Caco-2 (cell line): Measurements from ENCODE around the gene WRAP73. TPM values are rescaled to one million over a fixed set of nuclear protein-coding genes. Genes with fewer than 3 reads are reported as not detected.

Experiments used
- BruUV-seq: library from RNA; stranded (reverse); fragments of 400-500 nt; replicated peaks from 2 replicates; lab custom pipeline; 2021; lab: Mats Ljungman, UMichigan
- CTCF ChIA-PET: fragments of 300-600 bp; sonication (Branson Sonifier 250); formaldehyde crosslinking; loops from one replicate; lab custom pipeline; 2022; ENCODE audit warnings: antibody characterized with exemption; lab: Charles Lee
- POLR2A ChIA-PET: fragments of 300-600 bp; sonication (Branson Sonifier 250); formaldehyde crosslinking; loops from one replicate; lab custom pipeline; 2022; ENCODE audit warnings: antibody characterized with exemption; lab: Charles Lee
- DNase-seq, 2 experiments: peaks; one replicate each; pipeline versions ENCODE4 v3.0.0 to v3.0.0-alpha.2; 2020 to 2022
- H3K27me3 ChIP-seq: replicated peaks from 2 replicates; pipeline ENCODE4 v1.6.0; 2011; ENCODE audit warnings: low read length; ENCODE audit not compliant: control insufficient read depth, insufficient read depth
- H3K36me3 ChIP-seq: 2 replicates; pipeline ENCODE4 v1.5.1; 2011; ENCODE audit warnings: low read length; ENCODE audit not compliant: control insufficient read depth, insufficient read depth
- H3K4me1 ChIP-seq: fragments of 250-450 bp; sonication (Bioruptor Pico); 2 replicates; pipeline ENCODE4 v1.5.1; 2020; ENCODE audit warnings: mild to moderate bottlenecking
- H3K4me3 ChIP-seq: 2 replicates; pipeline ENCODE4 v1.5.1; 2011; ENCODE audit warnings: low read depth, mild to moderate bottlenecking, control low read depth, low read length
- H3K9me3 ChIP-seq: fragments of 250-450 bp; sonication (Bioruptor Pico); 2 replicates; pipeline ENCODE4 v1.5.1; 2020; ENCODE audit warnings: mild to moderate bottlenecking, moderate library complexity
- H3K27ac Mint-ChIP-seq: one replicate; pipeline ENCODE4 v1.8.0; 2022; ENCODE audit warnings: mixed read lengths; ENCODE audit not compliant: unreplicated experiment
- H3K27me3 Mint-ChIP-seq: one replicate; pipeline ENCODE4 v1.8.0; 2022; ENCODE audit warnings: mixed read lengths; ENCODE audit not compliant: insufficient read depth, unreplicated experiment
- H3K36me3 Mint-ChIP-seq: one replicate; pipeline ENCODE4 v1.8.0; 2022; ENCODE audit warnings: mild to moderate bottlenecking, mixed read lengths; ENCODE audit not compliant: insufficient read depth, unreplicated experiment
- H3K4me1 Mint-ChIP-seq: one replicate; pipeline ENCODE4 v1.8.0; 2022; ENCODE audit warnings: low read depth, mixed read lengths; ENCODE audit not compliant: unreplicated experiment
- H3K4me3 Mint-ChIP-seq: one replicate; pipeline ENCODE4 v1.8.0; 2022; ENCODE audit warnings: mild to moderate bottlenecking, moderate library complexity, mixed read lengths; ENCODE audit not compliant: unreplicated experiment
- H3K9me3 Mint-ChIP-seq: one replicate; pipeline ENCODE4 v1.8.0; 2022; ENCODE audit warnings: mixed read lengths; ENCODE audit not compliant: unreplicated experiment
- CTCF ChIP-seq, 2 experiments: fragments of 200-600 bp in 1 of 2; IDR thresholded peaks; 1 replicate in 1 of 2; 2 replicates in 1 of 2; pipeline versions ENCODE4 v1.5.1 to v1.8.0; 2011 to 2022; ENCODE audit warnings: antibody characterized with exemption in 1 of 2, control low read depth in 1 of 2, inconsistent platforms in 1 of 2, low read depth in 1 of 2, low read length in 1 of 2, mild to moderate bottlenecking in 1 of 2, moderate library complexity in 1 of 2; ENCODE audit not compliant: insufficient read depth in 1 of 2, severe bottlenecking in 1 of 2, unreplicated experiment in 1 of 2
- intact Hi-C: fragments of 100-400 bp; cut with micrococcal nuclease; formaldehyde crosslinking; loops from one replicate; pipeline ENCODE4 v1.10.0; 2022; ENCODE audit not compliant: unreplicated experiment
- total RNA-seq: library from RNA; stranded (reverse); gene quantifications from 2 replicates; pipeline ENCODE4 v1.2.3, GENCODE V29; 2022

The WRAP73 gene
- total RNA-seq, 1 experiment from 2014 or later, result 31.6 TPM

- no peaks in the 10 kb centered on the region for H3K4me1 Mint-ChIP-seq
- no peaks in the 10 kb centered on the region for H3K9me3 Mint-ChIP-seq
- ChIA-PET POLR2A (no interaction called here), CTCF (interaction anchor here (1.5 kb wide), 1 partner anchor 29 kb away, joined by 8 read pairs; no protein-coding TSS in a partner anchor)
- no peaks in the 10 kb centered on the region for H3K27me3 ChIP-seq
- H3K4me3 ChIP-seq, result no peak overlapping the region
- no TSS peak for BruUV-seq
- H3K27ac Mint-ChIP-seq, result no peak overlapping the region
- intact Hi-C loops, result loop anchor here (2.0 kb wide), 1 partner anchor 29 kb away; no protein-coding TSS in a partner anchor
- no peaks in the 10 kb centered on the region for H3K9me3 ChIP-seq
- H3K4me3 Mint-ChIP-seq, result no peak overlapping the region
- H3K27me3 Mint-ChIP-seq, result no peaks in the 10 kb centered on the region
- H3K36me3 Mint-ChIP-seq, result no peaks in the 10 kb centered on the region
- TF ChIP-seq CTCF (IDR thresholded peaks at IDR 0.05; ENCODE audit: insufficient read depth in 1 of 2, low read depth in 1 of 2, low read length in 1 of 2, severe bottlenecking in 1 of 2, unreplicated experiment in 1 of 2), result peak; percentile 53 to 67
- DNase-seq, result peak in 1 of 2 experiments; percentile 51
- no peaks in the 10 kb centered on the region for H3K36me3 ChIP-seq
- no peaks in the 10 kb centered on the region for H3K4me1 ChIP-seq
These were observed 45.7 kb upstream of the WRAP73 start for GRCh38 chr1:3695326-3696217.

- Histone ChIP-seq H3K4me1 (no peaks in the 10 kb centered on the region), H3K9me3 (no peaks in the 10 kb centered on the region), H3K36me3 (no peaks in the 10 kb centered on the region), H3K27me3 (no peaks in the 10 kb centered on the region), H3K4me3 (no peak overlapping the region)
- H3K9me3 Mint-ChIP-seq, result no peaks in the 10 kb centered on the region
- no TSS peak for BruUV-seq
- H3K4me1 Mint-ChIP-seq, result no peaks in the 10 kb centered on the region
- POLR2A ChIA-PET, result no interaction called here
- CTCF ChIA-PET, result no interaction called here
- no peak overlapping the region for H3K4me3 Mint-ChIP-seq
- intact Hi-C loops, result no loop called here
- TF ChIP-seq CTCF (IDR thresholded peaks at IDR 0.05; ENCODE audit: insufficient read depth in 1 of 2, low read depth in 1 of 2, low read length in 1 of 2, severe bottlenecking in 1 of 2, unreplicated experiment in 1 of 2), result no peak
- DNase-seq, result no peak
- no peaks in the 10 kb centered on the region for H3K36me3 Mint-ChIP-seq
- no peak overlapping the region for H3K27ac Mint-ChIP-seq
- H3K27me3 Mint-ChIP-seq, result no peaks in the 10 kb centered on the region
These were observed 43.4 kb upstream of the WRAP73 start for GRCh38 chr1:3693321-3693720.

- BruUV-seq, result no TSS peak
- no peak overlapping the region for H3K4me3 Mint-ChIP-seq
- no peaks in the 10 kb centered on the region for H3K36me3 Mint-ChIP-seq
- intact Hi-C loops, result no loop called here
- no peak for TF ChIP-seq CTCF (IDR thresholded peaks at IDR 0.05; ENCODE audit: insufficient read depth in 1 of 2, low read depth in 1 of 2, low read length in 1 of 2, severe bottlenecking in 1 of 2, unreplicated experiment in 1 of 2)
- H3K9me3 Mint-ChIP-seq, result no peaks in the 10 kb centered on the region
- CTCF ChIA-PET, result no interaction called here
- Histone ChIP-seq H3K27me3 (no peaks in the 10 kb centered on the region), H3K4me3 (no peak overlapping the region), H3K36me3 (no peaks in the 10 kb centered on the region), H3K4me1 (no peaks in the 10 kb centered on the region), H3K9me3 (no peaks in the 10 kb centered on the region)
- DNase-seq, result no peak
- H3K27ac Mint-ChIP-seq, result no peak overlapping the region
- no peaks in the 10 kb centered on the region for H3K4me1 Mint-ChIP-seq
- no peaks in the 10 kb centered on the region for H3K27me3 Mint-ChIP-seq
- POLR2A ChIA-PET, result no interaction called here
These were observed 42.7 kb upstream of the WRAP73 start for GRCh38 chr1:3692598-3692997.
